ENCODE measurements around the gene MBD5. TPM values are rescaled to one million over a fixed set of nuclear protein-coding genes. Genes with fewer than 3 reads are reported as not detected.

The MBD5 gene
- polyA plus RNA-seq, 3 donors from 2014 or later: 10.0 to 19.2 (median 14.3) TPM

DNA sequence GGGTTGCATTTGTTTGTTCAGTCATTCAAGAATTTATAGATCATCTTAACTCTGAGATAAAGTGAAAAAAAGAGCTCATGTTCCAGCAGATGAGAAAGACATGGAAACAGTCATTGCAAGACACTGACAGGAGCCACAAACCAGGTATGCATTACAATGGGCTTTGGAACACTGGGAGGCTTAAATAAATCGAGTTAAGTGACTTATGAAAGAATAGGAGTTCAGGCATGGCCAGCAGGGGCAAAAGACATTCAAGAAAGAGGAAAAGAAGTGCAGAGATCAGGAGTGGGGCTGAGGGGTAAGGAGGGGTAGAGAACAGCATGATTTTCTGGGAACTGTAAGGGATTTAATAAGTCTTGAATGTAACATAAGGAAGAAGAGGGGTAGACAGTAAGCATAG is 502.4 kb downstream of the MBD5 start:
- DNase-seq: no peak
- Mint-ChIP-seq H3K9me3 (no peaks in the 10 kb centered on the region), H3K27me3 (ENCODE audit: low read depth in 3 of 3) (no peaks in the 10 kb centered on the region), H3K4me1 (peaks cover 15 to 26% of the 10 kb centered on the region in 2 donors), H3K36me3 (peaks cover 0 to 8% (median 4%) of the 10 kb centered on the region in 3 donors), H3K4me3 (no peak overlapping the region), H3K27ac (no peak overlapping the region)

DNA sequence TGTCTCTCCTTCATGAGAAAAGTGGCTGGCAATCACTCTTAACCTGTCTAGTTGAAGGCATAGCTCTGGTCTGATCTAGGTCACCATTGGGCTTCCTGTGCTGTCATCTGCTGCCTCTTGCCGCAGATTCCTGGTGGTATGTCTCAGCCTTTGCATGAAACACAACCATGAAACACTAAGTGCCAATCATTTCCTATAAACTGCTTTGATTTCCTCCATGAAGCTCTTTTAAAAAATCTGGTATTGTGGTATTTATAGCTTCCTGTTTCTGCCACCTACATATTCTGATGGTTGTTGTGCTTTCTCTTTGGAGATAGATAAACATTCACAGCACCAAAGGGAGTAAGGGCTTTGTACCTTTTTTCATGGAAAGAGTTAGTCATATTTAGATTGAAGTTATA is 503.6 kb downstream of the MBD5 start:
- peaks cover 15 to 28% of the 10 kb centered on the region in 2 donors for H3K4me1 Mint-ChIP-seq
- H3K27me3 Mint-ChIP-seq (ENCODE audit: low read depth in 3 of 3): peaks cover 0 to 2% (median 0%) of the 10 kb centered on the region in 3 donors
- H3K27ac Mint-ChIP-seq: peak overlapping the region in 1 of 6 donors; percentile 12
- peaks cover 0 to 4% (median 0%) of the 10 kb centered on the region in 3 donors for H3K36me3 Mint-ChIP-seq
- no peaks in the 10 kb centered on the region for H3K9me3 Mint-ChIP-seq
- peak in 2 of 3 donors; percentile 11 to 14 for DNase-seq
- H3K4me3 Mint-ChIP-seq: no peak overlapping the region

DNA sequence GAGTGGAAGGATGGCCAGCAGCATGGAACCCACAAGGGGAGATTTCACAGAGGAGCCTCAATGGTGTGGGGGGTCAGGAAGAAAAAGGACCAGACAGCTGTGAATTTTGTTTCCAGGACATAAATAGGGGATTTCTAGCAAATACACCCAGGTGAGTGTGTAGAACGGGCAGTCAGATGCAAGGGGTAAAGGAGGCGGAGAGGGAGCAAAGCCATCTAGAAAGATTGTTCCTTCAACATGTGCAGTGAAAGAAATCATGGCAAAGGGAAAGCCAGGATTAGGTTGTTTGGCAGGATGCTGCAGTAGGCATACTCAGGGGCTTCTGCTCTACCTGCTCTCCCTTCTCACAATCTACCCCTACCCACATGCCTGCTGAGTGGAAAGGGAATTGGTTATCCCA is 504.2 kb downstream of the MBD5 start:
- Mint-ChIP-seq H3K27me3 (ENCODE audit: low read depth in 3 of 3) (peaks cover 0 to 2% (median 0%) of the 10 kb centered on the region in 3 donors), H3K9me3 (no peaks in the 10 kb centered on the region), H3K27ac (no peak overlapping the region), H3K4me3 (no peak overlapping the region), H3K4me1 (peaks cover 15 to 28% of the 10 kb centered on the region in 2 donors), H3K36me3 (peaks cover 0 to 4% (median 0%) of the 10 kb centered on the region in 3 donors)
- DNase-seq: no peak

DNA sequence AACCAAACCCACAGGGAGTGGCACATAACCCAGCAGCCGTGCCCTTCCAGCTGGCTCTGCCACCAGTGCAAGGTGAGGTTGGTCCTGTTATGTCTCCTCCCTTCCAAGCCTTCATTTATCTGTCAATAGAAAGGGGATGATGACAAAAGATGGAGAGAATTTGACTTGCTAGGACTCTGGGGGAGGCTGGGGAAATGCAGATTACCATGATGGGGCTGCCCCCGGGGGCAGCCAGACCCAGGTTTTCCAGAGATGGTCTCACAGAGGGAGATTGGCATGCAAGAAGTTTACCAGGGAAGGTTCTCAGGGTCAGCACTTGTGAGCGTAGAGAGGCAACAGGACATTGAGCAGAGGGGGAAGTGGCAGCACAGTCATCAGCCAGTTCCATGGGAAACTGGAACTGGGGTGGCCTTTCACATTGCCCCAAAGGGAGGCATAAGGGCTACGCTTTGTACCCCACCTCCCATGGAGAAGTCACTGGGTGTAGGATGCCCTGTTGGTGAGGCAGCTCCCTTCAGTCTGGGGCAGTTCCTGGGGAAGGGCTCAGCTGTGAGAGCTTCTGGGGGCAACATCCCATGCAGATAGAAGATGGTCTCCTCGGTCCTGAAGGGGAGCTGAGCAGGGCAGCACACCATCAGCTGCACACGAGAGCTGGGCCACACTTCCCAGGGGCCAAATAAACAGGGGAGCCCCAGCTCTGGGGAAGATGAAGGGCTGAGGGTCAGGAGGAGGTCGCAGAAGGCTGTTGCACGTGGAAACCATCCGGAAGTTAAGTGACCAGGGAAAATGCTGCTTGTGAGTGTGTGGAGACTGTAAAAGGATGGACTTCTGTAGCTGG is 505.8 kb downstream of the MBD5 start:
- no peak for DNase-seq
- Mint-ChIP-seq H3K27ac (no peak overlapping the region), H3K27me3 (ENCODE audit: low read depth in 3 of 3) (peaks cover 0 to 2% (median 0%) of the 10 kb centered on the region in 3 donors), H3K4me1 (peaks cover 15 to 28% of the 10 kb centered on the region in 2 donors), H3K36me3 (no peaks in the 10 kb centered on the region), H3K9me3 (no peaks in the 10 kb centered on the region), H3K4me3 (no peak overlapping the region)

DNA sequence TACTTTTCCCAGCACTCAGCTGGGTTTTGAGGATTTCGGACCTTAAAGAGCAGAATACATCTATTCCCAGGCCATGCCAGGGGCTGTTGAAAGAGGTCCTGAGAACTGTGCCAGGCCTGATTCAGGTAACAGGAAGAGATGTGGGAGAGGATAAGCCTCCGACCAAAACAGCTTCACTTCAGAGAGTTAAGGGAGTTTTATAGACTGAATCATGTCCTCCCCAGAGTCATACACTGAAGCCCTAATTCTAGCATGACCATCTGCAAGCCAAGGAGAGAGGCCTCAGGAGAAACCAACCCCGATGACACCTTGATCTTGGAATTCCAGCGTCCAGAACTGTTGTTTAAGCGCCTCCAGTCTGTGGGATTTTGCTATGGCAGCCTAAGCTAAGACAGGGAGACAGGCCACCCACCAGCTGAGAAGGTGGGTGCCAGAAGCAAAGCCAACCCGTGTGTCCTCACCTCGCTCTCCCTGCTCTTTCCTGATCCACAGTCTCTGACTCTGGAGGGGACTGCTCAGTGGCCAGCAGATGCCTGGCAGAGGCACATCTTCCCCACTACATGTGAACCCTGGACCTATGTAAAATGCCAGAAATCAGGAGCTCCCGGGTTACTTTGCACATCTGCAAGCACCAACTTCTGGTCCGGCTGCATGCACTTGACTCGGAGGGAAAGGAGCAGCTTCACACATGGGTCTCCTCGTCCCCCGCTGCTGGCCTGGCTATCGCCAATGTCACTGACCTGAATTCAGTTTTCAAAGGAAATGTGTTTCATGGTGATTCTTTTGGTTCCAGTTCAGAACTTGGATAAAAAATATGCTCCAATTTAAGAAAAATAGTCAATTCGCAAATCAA is 506.8 kb downstream of the MBD5 start:
- Mint-ChIP-seq H3K27ac (no peak overlapping the region), H3K36me3 (no peaks in the 10 kb centered on the region), H3K9me3 (no peaks in the 10 kb centered on the region), H3K4me1 (peaks cover 15 to 28% of the 10 kb centered on the region in 2 donors), H3K4me3 (no peak overlapping the region), H3K27me3 (ENCODE audit: low read depth in 3 of 3) (peaks cover 0 to 4% (median 0%) of the 10 kb centered on the region in 3 donors)
- DNase-seq: no peak

DNA sequence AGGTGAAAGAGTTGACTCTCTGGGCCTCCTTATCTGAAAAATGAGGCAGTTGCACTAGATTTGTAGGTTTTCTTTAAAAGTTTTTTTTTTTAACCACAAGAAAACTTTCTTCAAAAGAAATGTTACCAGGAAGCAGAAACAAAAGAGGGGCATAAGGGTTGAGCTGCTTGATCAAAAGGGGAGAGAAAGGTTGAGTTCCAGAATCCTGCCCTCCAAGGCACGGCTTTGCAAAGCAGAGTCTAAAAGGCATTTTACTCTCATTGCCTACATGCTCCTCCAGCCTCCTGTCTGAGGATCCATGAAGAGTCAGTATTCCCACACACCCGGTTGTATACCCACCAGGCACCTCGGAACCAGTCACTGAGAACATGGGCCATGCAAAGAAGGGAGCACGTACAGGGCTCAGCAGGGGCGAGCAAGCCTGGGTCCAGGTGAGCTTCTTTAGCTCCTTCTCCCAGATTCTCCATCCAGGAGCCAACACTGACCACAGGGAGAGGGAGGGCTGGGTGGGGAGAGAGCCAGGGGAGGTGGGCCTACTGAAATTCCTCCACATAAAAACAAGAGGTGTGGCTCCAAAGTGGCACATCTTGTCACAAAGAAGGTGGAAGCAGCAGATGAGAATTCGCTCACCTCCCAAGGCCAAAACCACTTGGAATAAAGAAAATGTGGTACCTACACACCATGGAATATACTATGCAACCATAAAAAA is 507.6 kb downstream of the MBD5 start:
- H3K4me3 Mint-ChIP-seq: no peak overlapping the region
- no peak overlapping the region for H3K27ac Mint-ChIP-seq
- H3K27me3 Mint-ChIP-seq (ENCODE audit: low read depth in 3 of 3): peaks cover 0 to 4% (median 0%) of the 10 kb centered on the region in 3 donors
- no peak for DNase-seq
- H3K9me3 Mint-ChIP-seq: no peaks in the 10 kb centered on the region
- peaks cover 11 to 21% of the 10 kb centered on the region in 2 donors for H3K4me1 Mint-ChIP-seq
- no peaks in the 10 kb centered on the region for H3K36me3 Mint-ChIP-seq

DNA sequence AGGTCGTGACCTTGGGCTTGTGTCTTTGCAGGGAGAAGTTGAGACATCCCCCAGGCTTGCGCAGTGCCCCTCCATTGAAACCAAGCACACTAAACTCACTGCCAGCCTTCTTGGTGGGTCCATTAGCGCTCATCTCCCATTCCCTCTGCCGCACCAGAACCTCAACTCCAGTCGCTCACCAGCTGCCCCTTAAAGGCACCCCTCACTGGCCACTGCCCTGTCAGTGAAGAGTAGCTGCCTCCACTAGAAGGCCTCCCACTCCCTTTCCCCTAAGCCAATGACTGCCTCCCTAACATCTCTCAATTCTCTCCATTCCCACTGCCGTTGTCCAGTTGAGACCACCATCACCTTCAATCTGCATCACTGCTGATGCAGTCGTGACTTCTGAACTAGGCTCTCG is 508.9 kb downstream of the MBD5 start:
- peaks cover 0 to 4% (median 0%) of the 10 kb centered on the region in 3 donors for H3K27me3 Mint-ChIP-seq (ENCODE audit: low read depth in 3 of 3)
- H3K27ac Mint-ChIP-seq: peak overlapping the region in 1 of 6 donors; percentile 77
- H3K36me3 Mint-ChIP-seq: no peaks in the 10 kb centered on the region
- H3K4me3 Mint-ChIP-seq: no peak overlapping the region
- H3K9me3 Mint-ChIP-seq: no peaks in the 10 kb centered on the region
- peaks cover under 1 to 9% of the 10 kb centered on the region in 2 donors for H3K4me1 Mint-ChIP-seq
- DNase-seq: no peak

DNA sequence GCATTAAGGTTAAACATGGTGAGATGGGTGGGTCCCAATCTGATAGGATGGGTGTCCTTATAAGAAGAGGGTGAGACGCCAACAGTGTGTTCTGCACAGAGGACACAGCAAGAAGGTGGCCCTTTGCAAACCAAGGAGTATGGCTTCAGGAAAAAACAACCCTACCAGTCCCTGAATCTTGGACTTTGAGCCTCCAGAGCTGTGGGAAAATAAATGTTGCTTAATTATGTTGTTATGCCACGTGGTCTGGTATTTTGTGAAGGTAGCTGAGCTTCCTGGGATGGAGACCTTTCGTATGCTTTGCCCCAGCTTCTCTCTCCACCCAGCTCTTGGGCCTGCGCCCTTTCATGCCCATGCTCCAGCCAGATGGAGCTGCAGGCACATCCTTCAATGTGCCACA is 509.5 kb downstream of the MBD5 start:
- peaks cover 0 to 5% of the 10 kb centered on the region in 2 donors for H3K4me1 Mint-ChIP-seq
- no peak overlapping the region for H3K27ac Mint-ChIP-seq

DNA sequence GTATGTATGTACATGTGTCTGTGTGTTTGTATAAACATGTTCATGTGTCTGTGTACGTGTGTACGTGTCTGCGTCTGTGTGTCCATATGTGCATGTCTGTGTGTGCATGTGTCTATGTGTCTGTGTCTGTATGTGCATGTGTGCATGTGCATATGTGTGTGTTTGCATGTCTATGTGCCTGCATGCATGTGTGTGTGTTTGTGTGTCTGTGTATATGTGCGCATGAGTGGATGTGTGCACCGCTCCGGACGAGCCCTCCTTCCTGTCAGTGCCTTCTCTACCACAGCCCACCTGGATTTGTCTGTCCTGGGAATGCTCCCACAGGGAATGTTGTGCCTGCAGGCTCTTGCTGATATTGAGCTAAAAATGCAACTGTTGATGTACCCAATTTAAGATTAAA is 510.3 kb downstream of the MBD5 start:
- no peaks in the 10 kb centered on the region for H3K36me3 Mint-ChIP-seq
- H3K27me3 Mint-ChIP-seq (ENCODE audit: low read depth in 3 of 3): peaks cover 0 to 4% (median 0%) of the 10 kb centered on the region in 3 donors
- H3K4me1 Mint-ChIP-seq: peaks cover 0 to 5% of the 10 kb centered on the region in 2 donors
- H3K9me3 Mint-ChIP-seq: no peaks in the 10 kb centered on the region
- no peak for DNase-seq
- no peak overlapping the region for H3K4me3 Mint-ChIP-seq
- H3K27ac Mint-ChIP-seq: no peak overlapping the region

More for the DNA sequence above, 509.5 kb downstream of the MBD5 start:
- H3K36me3 Mint-ChIP-seq: no peaks in the 10 kb centered on the region
- no peaks in the 10 kb centered on the region for H3K9me3 Mint-ChIP-seq
- no peak overlapping the region for H3K4me3 Mint-ChIP-seq
- DNase-seq: no peak
- H3K27me3 Mint-ChIP-seq (ENCODE audit: low read depth in 3 of 3): peaks cover 0 to 4% (median 0%) of the 10 kb centered on the region in 3 donors

DNA sequence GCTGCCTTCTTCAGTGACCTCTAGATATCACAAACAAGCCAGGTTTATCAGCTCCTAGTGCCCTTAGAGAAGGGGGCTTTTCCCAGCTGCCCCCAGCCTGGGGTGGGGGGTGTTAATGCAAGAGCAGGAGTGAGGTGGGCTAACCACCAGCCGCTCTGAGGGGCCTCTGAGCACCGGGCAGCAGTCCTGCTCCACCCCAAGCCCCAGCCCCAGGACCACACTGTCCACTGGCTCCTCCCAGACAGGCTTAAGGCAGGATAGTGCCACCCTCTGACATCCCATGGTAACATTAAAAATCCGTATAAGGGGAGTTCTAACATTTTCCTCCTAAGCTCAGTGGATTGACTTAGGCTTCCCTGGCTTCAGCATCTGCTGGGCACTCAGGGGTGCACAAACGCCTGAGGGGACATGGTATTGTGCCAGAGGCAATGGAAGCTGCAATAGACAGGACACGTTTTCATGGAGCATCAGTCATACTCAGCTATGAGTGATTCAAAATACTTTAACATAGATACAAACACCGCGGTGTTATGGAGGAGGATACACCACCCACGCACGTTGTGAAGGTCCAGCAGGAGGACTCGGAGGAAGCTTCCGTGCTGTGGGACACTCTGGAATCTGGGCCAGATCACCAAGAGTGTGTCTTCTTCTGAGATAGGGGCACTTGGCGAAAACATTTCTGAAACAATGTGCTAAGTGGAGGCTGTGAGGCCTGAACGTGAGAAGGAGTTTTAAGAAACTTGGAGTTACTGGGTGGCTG is 511.0 kb downstream of the MBD5 start:
- Mint-ChIP-seq H3K4me1 (peaks cover 0 to 5% of the 10 kb centered on the region in 2 donors), H3K4me3 (no peak overlapping the region), H3K36me3 (no peaks in the 10 kb centered on the region), H3K9me3 (no peaks in the 10 kb centered on the region), H3K27me3 (ENCODE audit: low read depth in 3 of 3) (peaks cover 0 to 4% (median 0%) of the 10 kb centered on the region in 3 donors), H3K27ac (no peak overlapping the region)
- no peak for DNase-seq

DNA sequence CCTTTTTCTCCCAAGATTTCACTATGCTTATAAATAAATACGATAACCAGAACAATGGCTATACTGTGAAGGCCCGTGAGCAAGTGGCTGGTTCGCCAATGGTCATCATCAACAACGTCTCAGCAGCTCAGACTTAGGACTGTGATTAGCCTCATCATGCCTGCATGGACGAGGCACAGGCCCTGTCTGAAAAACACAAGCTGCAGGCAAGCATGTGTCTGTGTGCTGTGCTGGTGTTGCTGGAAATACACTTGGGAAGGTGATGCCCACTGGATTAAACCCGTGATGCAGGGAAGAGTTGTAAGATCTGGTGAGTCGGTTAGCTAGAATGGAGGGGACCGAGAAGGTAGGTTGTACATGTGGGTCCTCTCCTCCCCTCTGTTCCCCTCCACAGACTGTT is 512.1 kb downstream of the MBD5 start:
- Mint-ChIP-seq H3K9me3 (no peaks in the 10 kb centered on the region), H3K4me3 (no peak overlapping the region), H3K27me3 (ENCODE audit: low read depth in 3 of 3) (peaks cover 0 to 4% (median 0%) of the 10 kb centered on the region in 3 donors), H3K4me1 (peaks cover 0 to 5% of the 10 kb centered on the region in 2 donors), H3K27ac (no peak overlapping the region), H3K36me3 (no peaks in the 10 kb centered on the region)
- no peak for DNase-seq

DNA sequence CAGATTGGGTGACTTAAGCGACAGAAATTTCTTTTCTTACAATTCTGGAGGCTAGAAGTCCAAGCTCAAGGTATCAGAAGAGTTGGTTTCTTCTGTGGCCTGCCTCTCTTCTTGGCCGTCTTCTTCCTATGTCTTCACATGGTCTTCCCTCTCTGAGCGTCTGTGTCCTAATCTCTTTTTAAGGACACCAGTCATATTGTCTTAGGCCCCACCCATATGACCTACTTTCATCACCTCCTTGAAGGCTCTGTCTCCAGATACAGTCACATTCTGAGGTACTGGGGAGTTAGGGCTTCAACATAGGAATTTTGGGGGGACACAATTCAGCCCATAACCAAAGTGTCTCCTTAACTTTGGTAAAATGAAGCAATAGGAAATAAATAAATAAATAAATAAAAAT is 512.8 kb downstream of the MBD5 start:
- no peaks in the 10 kb centered on the region for H3K9me3 Mint-ChIP-seq
- H3K4me3 Mint-ChIP-seq: no peak overlapping the region
- no peak overlapping the region for H3K27ac Mint-ChIP-seq
- peaks cover 0 to 4% (median 0%) of the 10 kb centered on the region in 3 donors for H3K27me3 Mint-ChIP-seq (ENCODE audit: low read depth in 3 of 3)
- no peaks in the 10 kb centered on the region for H3K36me3 Mint-ChIP-seq
- no peaks in the 10 kb centered on the region for H3K4me1 Mint-ChIP-seq
- no peak for DNase-seq

All from immature natural killer cell (primary cell).